Measurements from ENCODE around the gene TNFRSF19. TPM values are rescaled to one million over a fixed set of nuclear protein-coding genes. Genes with fewer than 3 reads are reported as not detected.

Gene TNFRSF19
- total RNA-seq, 1 experiment from 2014 or later: 63.4 TPM

DNA sequence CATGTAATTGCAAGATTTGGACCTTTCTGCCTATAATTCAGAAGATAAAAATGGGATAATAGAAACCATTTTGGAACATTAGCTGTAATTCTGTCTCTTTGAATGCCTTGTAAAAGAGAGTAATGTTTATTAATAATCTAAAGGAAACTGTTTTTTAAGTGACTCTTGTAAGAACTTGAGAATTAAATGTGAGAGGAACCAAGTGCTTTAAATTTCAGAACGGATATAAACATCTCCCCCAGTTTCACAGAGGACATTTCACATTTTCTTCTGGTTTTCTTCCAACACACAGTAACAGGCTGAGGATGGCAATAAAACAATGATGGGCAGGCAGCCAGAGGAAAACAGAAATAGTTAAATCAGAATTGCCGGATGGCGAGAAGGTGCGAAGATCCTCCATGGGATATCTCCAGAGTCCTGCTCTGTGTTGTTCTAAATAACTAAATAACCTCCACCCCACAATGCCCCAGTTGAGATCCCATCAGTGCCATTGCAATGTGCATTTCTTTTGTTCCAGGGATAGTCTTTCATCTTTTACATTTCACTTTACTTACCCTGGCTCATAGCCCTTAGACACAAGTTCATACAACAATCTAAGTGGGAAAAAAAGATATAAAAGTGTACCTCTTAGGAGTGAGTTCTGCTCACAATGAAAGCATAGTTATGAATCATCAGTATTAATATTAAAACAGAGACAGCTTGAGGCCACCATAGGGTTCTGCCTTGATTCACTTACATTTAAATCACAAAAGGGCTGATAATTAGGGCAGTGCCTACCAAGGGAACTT lies 73.3 kb downstream of the TNFRSF19 start:
- Mint-ChIP-seq H3K27ac (ENCODE audit: unreplicated experiment) (no peak overlapping the region), H3K36me3 (ENCODE audit: insufficient read depth, unreplicated experiment) (peaks cover 43% of the 10 kb centered on the region), H3K4me3 (ENCODE audit: unreplicated experiment) (no peak overlapping the region), H3K9me3 (ENCODE audit: unreplicated experiment) (no peaks in the 10 kb centered on the region), H3K27me3 (ENCODE audit: insufficient read depth, unreplicated experiment) (no peaks in the 10 kb centered on the region), H3K4me1 (ENCODE audit: low read depth, unreplicated experiment) (no peaks in the 10 kb centered on the region)
- Histone ChIP-seq H3K4me1 (no peaks in the 10 kb centered on the region), H3K9me3 (no peaks in the 10 kb centered on the region; the same call in 1 of the 2 replicates), H3K4me3 (ENCODE audit: low read depth, low read length) (no peak overlapping the region), H3K36me3 (ENCODE audit: control insufficient read depth, insufficient read depth, low read length) (peaks cover under 1% of the 10 kb centered on the region; the same call in 1 of the 2 replicates), H3K27me3 (replicated peaks; ENCODE audit: control insufficient read depth, insufficient read depth, low read length) (no peaks in the 10 kb centered on the region)
- intact Hi-C loops (cut with micrococcal nuclease; ENCODE audit: unreplicated experiment): no loop called here
- TF ChIP-seq, protein P1, sequence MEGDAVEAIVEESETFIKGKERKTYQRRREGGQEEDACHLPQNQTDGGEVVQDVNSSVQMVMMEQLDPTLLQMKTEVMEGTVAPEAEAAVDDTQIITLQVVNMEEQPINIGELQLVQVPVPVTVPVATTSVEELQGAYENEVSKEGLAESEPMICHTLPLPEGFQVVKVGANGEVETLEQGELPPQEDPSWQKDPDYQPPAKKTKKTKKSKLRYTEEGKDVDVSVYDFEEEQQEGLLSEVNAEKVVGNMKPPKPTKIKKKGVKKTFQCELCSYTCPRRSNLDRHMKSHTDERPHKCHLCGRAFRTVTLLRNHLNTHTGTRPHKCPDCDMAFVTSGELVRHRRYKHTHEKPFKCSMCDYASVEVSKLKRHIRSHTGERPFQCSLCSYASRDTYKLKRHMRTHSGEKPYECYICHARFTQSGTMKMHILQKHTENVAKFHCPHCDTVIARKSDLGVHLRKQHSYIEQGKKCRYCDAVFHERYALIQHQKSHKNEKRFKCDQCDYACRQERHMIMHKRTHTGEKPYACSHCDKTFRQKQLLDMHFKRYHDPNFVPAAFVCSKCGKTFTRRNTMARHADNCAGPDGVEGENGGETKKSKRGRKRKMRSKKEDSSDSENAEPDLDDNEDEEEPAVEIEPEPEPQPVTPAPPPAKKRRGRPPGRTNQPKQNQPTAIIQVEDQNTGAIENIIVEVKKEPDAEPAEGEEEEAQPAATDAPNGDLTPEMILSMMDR (IDR thresholded peaks at IDR 0.05; ENCODE audit: insufficient read depth in 1 of 2, low read depth in 1 of 2, low read length in 1 of 2, severe bottlenecking in 1 of 2, unreplicated experiment in 1 of 2): no peak
- DNase-seq: no peak
- no TSS peak for BruUV-seq (replicated peaks)
- POLR2A ChIA-PET: no interaction called here
- CTCF ChIA-PET: no interaction called here

DNA sequence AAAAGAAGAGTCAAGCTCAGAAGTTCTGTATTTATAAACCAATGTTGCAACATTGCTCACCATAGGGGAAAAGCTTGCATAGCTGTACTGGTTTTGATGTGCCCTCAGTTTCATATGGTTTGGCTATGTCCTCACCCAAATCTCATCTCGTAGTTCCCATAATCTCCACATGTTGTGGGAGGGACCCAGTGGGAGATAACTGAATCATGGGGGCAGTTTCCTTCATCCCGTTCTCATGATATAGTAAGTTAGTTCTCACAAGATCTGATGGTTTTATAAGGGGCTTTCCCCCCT lies 73.9 kb downstream of the TNFRSF19 start:
- intact Hi-C loops (cut with micrococcal nuclease; ENCODE audit: unreplicated experiment): no loop called here
- Histone ChIP-seq H3K36me3 (ENCODE audit: control insufficient read depth, insufficient read depth, low read length) (no peaks in the 10 kb centered on the region), H3K4me1 (no peaks in the 10 kb centered on the region), H3K9me3 (no peaks in the 10 kb centered on the region; the same call in 1 of the 2 replicates), H3K27me3 (replicated peaks; ENCODE audit: control insufficient read depth, insufficient read depth, low read length) (no peaks in the 10 kb centered on the region), H3K4me3 (ENCODE audit: low read depth, low read length) (no peak overlapping the region)
- Mint-ChIP-seq H3K4me1 (ENCODE audit: low read depth, unreplicated experiment) (no peaks in the 10 kb centered on the region), H3K9me3 (ENCODE audit: unreplicated experiment) (no peaks in the 10 kb centered on the region), H3K27ac (ENCODE audit: unreplicated experiment) (no peak overlapping the region), H3K27me3 (ENCODE audit: insufficient read depth, unreplicated experiment) (no peaks in the 10 kb centered on the region), H3K36me3 (ENCODE audit: insufficient read depth, unreplicated experiment) (peaks cover 42% of the 10 kb centered on the region), H3K4me3 (ENCODE audit: unreplicated experiment) (no peak overlapping the region)
- TF ChIP-seq, protein P1 (IDR thresholded peaks at IDR 0.05; ENCODE audit: insufficient read depth in 1 of 2, low read depth in 1 of 2, low read length in 1 of 2, severe bottlenecking in 1 of 2, unreplicated experiment in 1 of 2): no peak
- DNase-seq: no peak
- ChIA-PET CTCF (no interaction called here), POLR2A (no interaction called here)
- no TSS peak for BruUV-seq (replicated peaks)

DNA sequence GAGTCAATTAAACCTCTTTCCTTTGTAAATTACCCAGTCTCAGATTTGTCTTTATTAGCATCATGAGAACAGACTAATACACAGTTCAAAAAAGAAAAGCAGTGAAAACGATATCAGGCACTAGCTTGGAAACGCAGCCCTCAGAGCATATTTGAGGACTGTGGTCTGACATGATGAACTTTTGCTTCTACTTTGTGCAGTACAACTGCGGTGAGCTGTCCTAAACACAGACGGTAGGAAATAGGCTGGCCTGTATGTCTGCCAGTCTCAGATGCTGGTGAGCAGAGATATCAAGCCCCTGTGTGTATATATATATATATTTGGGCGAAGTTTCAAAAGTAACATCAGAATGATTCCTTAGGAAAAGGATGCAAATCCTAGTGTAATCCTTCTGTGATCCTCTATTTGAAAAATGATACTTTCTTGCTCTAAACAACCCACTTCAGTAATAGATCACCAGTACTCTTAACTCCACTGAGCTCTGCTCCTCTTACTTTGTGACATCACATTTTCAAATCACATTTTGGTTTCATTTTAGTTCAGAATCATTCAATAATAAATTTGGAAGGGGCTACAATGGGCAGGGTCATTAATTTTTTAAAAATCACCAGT lies 74.4 kb downstream of the TNFRSF19 start:
- Mint-ChIP-seq H3K9me3 (ENCODE audit: unreplicated experiment) (no peaks in the 10 kb centered on the region), H3K36me3 (ENCODE audit: insufficient read depth, unreplicated experiment) (peaks cover 37% of the 10 kb centered on the region), H3K27ac (ENCODE audit: unreplicated experiment) (no peak overlapping the region), H3K27me3 (ENCODE audit: insufficient read depth, unreplicated experiment) (no peaks in the 10 kb centered on the region), H3K4me3 (ENCODE audit: unreplicated experiment) (no peak overlapping the region), H3K4me1 (ENCODE audit: low read depth, unreplicated experiment) (peaks cover 5% of the 10 kb centered on the region)
- CTCF ChIA-PET: no interaction called here
- Histone ChIP-seq H3K9me3 (no peaks in the 10 kb centered on the region; the same call in 1 of the 2 replicates), H3K27me3 (replicated peaks; ENCODE audit: control insufficient read depth, insufficient read depth, low read length) (no peaks in the 10 kb centered on the region), H3K36me3 (ENCODE audit: control insufficient read depth, insufficient read depth, low read length) (no peaks in the 10 kb centered on the region), H3K4me1 (no peaks in the 10 kb centered on the region), H3K4me3 (ENCODE audit: low read depth, low read length) (no peak overlapping the region)
- no TSS peak for BruUV-seq (replicated peaks)
- no peak for DNase-seq
- intact Hi-C loops (cut with micrococcal nuclease; ENCODE audit: unreplicated experiment): no loop called here
- TF ChIP-seq, protein P1 (IDR thresholded peaks at IDR 0.05; ENCODE audit: insufficient read depth in 1 of 2, low read depth in 1 of 2, low read length in 1 of 2, severe bottlenecking in 1 of 2, unreplicated experiment in 1 of 2): no peak
- POLR2A ChIA-PET: no interaction called here
